Body of pancreas (tissue), 4 donors: ENCODE results near the gene HMGB3.

Experiments
- CTCF ChIP-seq, 7 experiments: fragments of 450-650 bp in 4 of 7; fragments of 200-600 bp in 3 of 7; sonication (generic) in 3 of 7; IDR thresholded peaks; one replicate each; pipeline ENCODE4 v1.5.1; 2016 to 2019; ENCODE audit warnings: antibody characterized with exemption in 7 of 7
- POLR2A ChIP-seq, 3 donors: fragments of 450-650 bp; IDR thresholded peaks; one replicate each; pipeline ENCODE4 v1.6.1; 2016; ENCODE audit warnings: antibody characterized with exemption in 3 of 3, mild to moderate bottlenecking in 2 of 3

- no peak for TF ChIP-seq CTCF (IDR thresholded peaks at IDR 0.05)
- TF ChIP-seq POLR2A (IDR thresholded peaks at IDR 0.05), result no peak
Measured at GRCh38 chrX:150975655-150976390, 7.3 kb upstream of the HMGB3 start.
